K562 (cell line): ENCODE measurements around the gene TIGD1. TPM values are rescaled to one million over a fixed set of nuclear protein-coding genes. Genes with fewer than 3 reads are reported as not detected.

Experiments
- ATF1 ChIP-seq, 2 experiments: fragments of 450-650 bp in 1 of 2; IDR thresholded peaks; 2 replicates each; pipeline ENCODE4 v1.6.1; 2016; ENCODE audit warnings: missing compliant biosample characterization in 1 of 2, missing genetic modification characterization in 1 of 2
- CC2D1A ChIP-seq: fragments of 450-650 bp; IDR thresholded peaks from 2 replicates; pipeline ENCODE4 v1.6.1; 2017; ENCODE audit warnings: mild to moderate bottlenecking
- E2F8 ChIP-seq: fragments of 450-650 bp; IDR thresholded peaks from 2 replicates; pipeline ENCODE4 v1.7.1; 2018; ENCODE audit warnings: mild to moderate bottlenecking, low read depth; ENCODE audit not compliant: partially characterized antibody
- HEY1 ChIP-seq: fragments of 250-450 bp; sonication (Bioruptor Pico); IDR thresholded peaks from 2 replicates; pipeline ENCODE4 v1.5.0; 2020; ENCODE audit warnings: mild to moderate bottlenecking, moderate library complexity, borderline replicate concordance
- MTA3 ChIP-seq: fragments of 450-650 bp; formaldehyde crosslinking; IDR thresholded peaks from 2 replicates; pipeline ENCODE4 v1.6.1; 2017; ENCODE audit warnings: mild to moderate bottlenecking, borderline replicate concordance
- RBM25 ChIP-seq: fragments of 200-400 bp; formaldehyde crosslinking; IDR thresholded peaks from 2 replicates; pipeline ENCODE4 v1.6.1; 2018; ENCODE audit warnings: low read length, low read depth, moderate library complexity; ENCODE audit not compliant: severe bottlenecking
- RERE ChIP-seq: sonication (generic); formaldehyde crosslinking; IDR thresholded peaks from 2 replicates; pipeline ENCODE4 v1.8.0; 2023; ENCODE audit warnings: missing genetic modification reagents, mild to moderate bottlenecking, borderline replicate concordance
- ZC3H4 ChIP-seq: sonication (generic); formaldehyde crosslinking; IDR thresholded peaks from 2 replicates; pipeline ENCODE4 v1.9.0; 2021; ENCODE audit warnings: missing genetic modification reagents, borderline replicate concordance
- ZNF449 ChIP-seq: fragments of 250-450 bp; sonication (Bioruptor Pico); IDR thresholded peaks from 2 replicates; pipeline ENCODE4 v1.8.0; 2022; ENCODE audit warnings: moderate library complexity, mild to moderate bottlenecking, inconsistent platforms
- polyA plus RNA-seq, 8 experiments: library from polyadenylated mRNA; depleted of rRNA in 4 of 8; stranded (reverse) in 5 of 8; unstranded in 3 of 8; fragments of >200 nt; fragmentation: Nextera tagmentation in 2 of 8; fragmentation: Illumina TruSeq in 1 of 8; extraction: Ambion mirVana in 2 of 8; extraction: Trizol in 1 of 8; gene quantifications; 2 replicates each; pipeline versions ENCODE4 v1.2.1 to v1.2.3, GENCODE V29; 2011 to 2014; ENCODE audit warnings: inconsistent platforms in 1 of 8, missing spikeins in 1 of 8
- total RNA-seq, 7 experiments: library from RNA; depleted of rRNA in 6 of 7; stranded (reverse); fragments of >200 nt in 6 of 7; fragmentation: Illumina TruSeq in 2 of 7; extraction: Trizol in 2 of 7; gene quantifications; 2 replicates each; pipeline versions ENCODE4 v1.2.1 to v1.2.3, GENCODE V29; 2011 to 2021; ENCODE audit warnings: low replicate concordance in 1 of 7

The TIGD1 gene
- total and polyA plus RNA-seq, 9 of the 15 experiments (the other 6 are each of a cell fraction or from before 2014, with no cell fraction given) = 2.0 to 10.1 (median 6.6) TPM

- no peak for TF ChIP-seq RERE
- TF ChIP-seq E2F8 = no peak
- TF ChIP-seq CC2D1A = no peak
- TF ChIP-seq ATF1 (CRISPR knock-in tag; IDR thresholded peaks at IDR 0.05) = no peak
- no peak for TF ChIP-seq ATF1 (tag; IDR thresholded peaks at IDR 0.05)
- no peak for TF ChIP-seq ZC3H4
- no peak for TF ChIP-seq HEY1 (CRISPR knock-in tag)
- TF ChIP-seq ZNF449 (CRISPR knock-in tag) = no peak
- TF ChIP-seq MTA3 = no peak
- TF ChIP-seq RBM25 = no peak
Measured at GRCh38 chr2:232576995-232577394, 26.6 kb upstream of the TIGD1 start (continued).
